ENCODE data around the gene PLEKHG3. TPM values are rescaled to one million over a fixed set of nuclear protein-coding genes. Genes with fewer than 3 reads are reported as not detected.

The PLEKHG3 gene
- total and polyA plus RNA-seq, 4 experiments from 2014 or later: 10.8 to 62.6 (median 54.9) TPM

DNA sequence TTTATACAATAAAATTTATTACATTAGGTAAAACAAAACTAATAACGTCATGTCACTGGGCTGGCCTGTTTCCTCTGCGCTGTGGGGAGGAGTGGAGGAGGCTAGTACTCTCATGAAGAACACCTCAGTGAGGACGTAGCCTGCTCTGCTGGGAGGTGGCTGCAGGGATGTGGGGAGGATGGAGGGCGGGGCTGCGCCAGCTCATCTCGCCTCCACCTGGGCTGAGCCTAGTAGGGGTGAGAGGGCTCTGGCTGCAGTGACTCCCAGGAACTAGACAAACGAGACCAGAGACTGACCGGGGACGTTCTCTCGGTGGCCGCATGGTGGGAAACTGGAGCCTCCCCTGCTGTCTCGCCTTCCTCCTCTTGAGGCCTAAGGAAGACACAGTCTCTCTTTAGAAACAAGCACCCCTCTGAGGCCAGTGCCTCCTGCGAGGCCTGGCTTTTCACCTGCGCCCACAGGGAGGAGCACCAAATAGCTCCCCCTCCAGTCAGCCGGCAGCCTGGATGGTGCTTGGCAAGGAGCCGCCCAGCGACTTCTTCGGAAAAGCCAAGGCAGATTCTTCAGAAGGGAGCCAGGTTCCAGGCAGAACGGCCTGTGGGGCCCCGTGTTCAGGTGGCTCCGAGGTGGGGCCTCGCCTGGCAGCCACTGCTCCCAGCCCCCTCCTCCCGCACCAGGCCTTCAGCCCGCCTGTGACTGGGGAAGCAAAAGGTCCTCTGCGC is 62.4 kb downstream of the PLEKHG3 start:
- no peak overlapping the region for H3K27ac ChIP-seq (ENCODE audit: low read depth, low read length)
- no peak overlapping the region for H3K4me3 Mint-ChIP-seq
- H3K9me3 Mint-ChIP-seq: no peaks in the 10 kb centered on the region
- H3K27me3 ChIP-seq (ENCODE audit: insufficient read depth, low read length): no peaks in the 10 kb centered on the region
- H3K27me3 Mint-ChIP-seq: no peaks in the 10 kb centered on the region
- H3K36me3 ChIP-seq (ENCODE audit: insufficient read depth, low read length): no peaks in the 10 kb centered on the region
- H3K4me1 ChIP-seq (ENCODE audit: insufficient read depth, low read length): peaks cover 60% of the 10 kb centered on the region
- intact Hi-C loops (cut with micrococcal nuclease): no loop called here
- H3K9me3 ChIP-seq (ENCODE audit: control insufficient read depth in 1 of 2, low read length in 2 of 2): no peaks in the 10 kb centered on the region
- H3K36me3 Mint-ChIP-seq: no peaks in the 10 kb centered on the region
- DNase-seq: peak in 1 of 5 donors; percentile 40
- POLR2A ChIA-PET (ENCODE audit: partially characterized antibody): no interaction called here
- H3K4me3 ChIP-seq (ENCODE audit: low read length in 2 of 2): no peak overlapping the region
- CTCF ChIA-PET (ENCODE audit: partially characterized antibody): interaction anchor here (2.9 to 8.2 kb wide), 2 partner anchors 95 to 124 kb away, joined by 15 to 132 read pairs; no protein-coding TSS in a partner anchor
- peaks cover 45 to 66% (median 57%) of the 10 kb centered on the region in 4 donors for H3K4me1 Mint-ChIP-seq
- H3K27ac Mint-ChIP-seq: peak overlapping the region in 3 of 7 donors; percentile 35 to 41 (median 39)

DNA sequence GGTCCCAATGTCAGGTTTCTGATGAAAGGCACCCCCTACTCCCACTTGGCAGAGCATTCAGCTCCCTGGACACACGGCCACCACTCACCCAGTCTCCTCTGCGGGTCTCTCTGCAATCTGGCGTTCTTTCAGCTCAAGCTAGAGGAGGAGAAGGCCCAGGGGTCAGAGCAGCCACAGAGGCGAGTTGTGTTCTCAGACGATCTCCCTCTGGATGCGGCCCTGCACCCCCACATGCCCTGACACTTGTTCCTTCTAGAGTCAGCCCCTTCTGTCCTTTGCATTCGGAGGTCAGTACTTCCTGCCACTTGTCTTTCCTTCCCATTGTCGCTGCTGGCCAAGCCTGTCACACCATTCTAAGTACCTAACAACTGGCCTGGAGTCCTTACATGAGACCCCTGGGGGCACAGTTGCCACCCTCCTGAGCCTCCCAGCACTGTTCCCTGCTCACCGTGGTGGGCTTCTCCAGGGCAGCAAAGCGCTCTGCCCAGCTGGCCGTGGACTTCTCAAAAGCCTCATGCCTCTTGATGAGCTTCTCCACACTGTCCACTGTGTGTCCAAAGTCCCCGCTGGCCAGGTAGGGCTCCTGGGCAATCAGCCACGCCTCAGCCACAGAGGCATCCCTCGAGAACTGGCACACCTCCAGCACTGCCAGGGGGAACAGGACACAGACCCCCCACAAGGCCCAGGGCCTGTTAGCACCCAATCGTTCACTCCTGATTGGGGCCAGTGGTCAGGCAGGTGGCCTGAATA is 63.2 kb downstream of the PLEKHG3 start:
- no peaks in the 10 kb centered on the region for H3K36me3 Mint-ChIP-seq

DNA sequence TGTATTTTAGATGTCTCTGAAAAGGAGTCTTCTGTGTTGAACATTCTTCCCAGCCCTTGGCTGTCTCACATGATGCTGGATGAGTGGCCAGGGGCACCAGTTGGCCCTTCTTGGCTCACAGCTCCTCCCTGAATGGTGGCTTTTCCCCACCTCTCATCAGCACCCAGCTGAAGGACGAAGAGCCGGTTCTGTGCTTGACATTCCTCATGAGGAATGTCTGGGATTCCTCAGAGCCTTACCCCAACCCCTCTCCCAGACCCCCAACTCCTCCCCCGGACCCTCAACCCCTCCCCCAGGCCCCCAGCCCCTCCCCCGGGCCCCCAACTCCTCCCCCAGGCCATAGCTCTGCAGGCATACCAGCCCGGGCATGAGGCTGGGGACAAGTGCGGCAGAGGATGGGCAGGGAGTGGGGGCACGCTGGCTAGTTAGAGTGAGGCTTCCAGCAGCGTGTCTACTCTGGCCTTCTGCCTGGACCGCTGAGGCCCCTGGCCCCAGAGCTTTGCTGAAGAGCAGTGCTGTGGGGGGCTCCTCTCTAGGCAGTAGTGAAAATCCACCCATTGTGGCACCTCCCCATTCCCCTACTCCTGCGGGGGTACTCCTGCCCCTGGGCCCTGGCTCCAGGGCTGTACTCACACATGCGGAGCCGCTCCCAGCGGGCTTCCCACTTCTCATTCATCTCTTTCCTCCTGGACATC is 64.3 kb downstream of the PLEKHG3 start:
- Histone ChIP-seq H3K9me3 (ENCODE audit: control insufficient read depth in 1 of 2, low read length in 2 of 2) (no peaks in the 10 kb centered on the region), H3K27ac (ENCODE audit: low read depth, low read length) (no peak overlapping the region), H3K36me3 (ENCODE audit: insufficient read depth, low read length) (no peaks in the 10 kb centered on the region), H3K27me3 (ENCODE audit: insufficient read depth, low read length) (no peaks in the 10 kb centered on the region), H3K4me3 (ENCODE audit: low read length in 2 of 2) (no peak overlapping the region), H3K4me1 (ENCODE audit: insufficient read depth, low read length) (peaks cover 49% of the 10 kb centered on the region)
- ChIA-PET POLR2A (ENCODE audit: partially characterized antibody) (interaction anchor here (0.8 kb wide), 1 partner anchor 10 kb away, joined by 4 read pairs; no protein-coding TSS in a partner anchor), CTCF (ENCODE audit: partially characterized antibody) (interaction anchor here (0.5 to 8.2 kb wide), 7 partner anchors 10 to 214 kb away, joined by 3 to 132 read pairs (median 3); no protein-coding TSS in a partner anchor)
- Mint-ChIP-seq H3K27ac (peak overlapping the region in 3 of 7 donors; percentile 19 to 42 (median 29)), H3K4me1 (peaks cover 30 to 53% (median 44%) of the 10 kb centered on the region in 4 donors), H3K9me3 (no peaks in the 10 kb centered on the region), H3K27me3 (no peaks in the 10 kb centered on the region), H3K4me3 (no peak overlapping the region), H3K36me3 (no peaks in the 10 kb centered on the region)
- intact Hi-C loops (cut with micrococcal nuclease): no loop called here
- no peak for DNase-seq

More for the DNA sequence above, 63.2 kb downstream of the PLEKHG3 start:
- Histone ChIP-seq H3K27me3 (ENCODE audit: insufficient read depth, low read length) (no peaks in the 10 kb centered on the region), H3K9me3 (ENCODE audit: control insufficient read depth in 1 of 2, low read length in 2 of 2) (no peaks in the 10 kb centered on the region), H3K4me1 (ENCODE audit: insufficient read depth, low read length) (peaks cover 60% of the 10 kb centered on the region), H3K4me3 (ENCODE audit: low read length in 2 of 2) (no peak overlapping the region), H3K27ac (ENCODE audit: low read depth, low read length) (no peak overlapping the region), H3K36me3 (ENCODE audit: insufficient read depth, low read length) (no peaks in the 10 kb centered on the region)
- H3K27me3 Mint-ChIP-seq: no peaks in the 10 kb centered on the region
- POLR2A ChIA-PET (ENCODE audit: partially characterized antibody): interaction anchor here (0.8 kb wide), 1 partner anchor 9 kb away, joined by 4 read pairs; no protein-coding TSS in a partner anchor
- DNase-seq: no peak
- peak overlapping the region in 4 of 7 donors; percentile 35 to 72 (median 50) for H3K27ac Mint-ChIP-seq
- no peaks in the 10 kb centered on the region for H3K9me3 Mint-ChIP-seq
- intact Hi-C loops (cut with micrococcal nuclease): no loop called here
- H3K4me3 Mint-ChIP-seq: no peak overlapping the region
- CTCF ChIA-PET (ENCODE audit: partially characterized antibody): interaction anchor here (0.6 to 8.2 kb wide), 4 partner anchors 8 to 216 kb away, joined by 3 to 132 read pairs (median 13); no protein-coding TSS in a partner anchor
- H3K4me1 Mint-ChIP-seq: peaks cover 38 to 64% (median 55%) of the 10 kb centered on the region in 4 donors

DNA sequence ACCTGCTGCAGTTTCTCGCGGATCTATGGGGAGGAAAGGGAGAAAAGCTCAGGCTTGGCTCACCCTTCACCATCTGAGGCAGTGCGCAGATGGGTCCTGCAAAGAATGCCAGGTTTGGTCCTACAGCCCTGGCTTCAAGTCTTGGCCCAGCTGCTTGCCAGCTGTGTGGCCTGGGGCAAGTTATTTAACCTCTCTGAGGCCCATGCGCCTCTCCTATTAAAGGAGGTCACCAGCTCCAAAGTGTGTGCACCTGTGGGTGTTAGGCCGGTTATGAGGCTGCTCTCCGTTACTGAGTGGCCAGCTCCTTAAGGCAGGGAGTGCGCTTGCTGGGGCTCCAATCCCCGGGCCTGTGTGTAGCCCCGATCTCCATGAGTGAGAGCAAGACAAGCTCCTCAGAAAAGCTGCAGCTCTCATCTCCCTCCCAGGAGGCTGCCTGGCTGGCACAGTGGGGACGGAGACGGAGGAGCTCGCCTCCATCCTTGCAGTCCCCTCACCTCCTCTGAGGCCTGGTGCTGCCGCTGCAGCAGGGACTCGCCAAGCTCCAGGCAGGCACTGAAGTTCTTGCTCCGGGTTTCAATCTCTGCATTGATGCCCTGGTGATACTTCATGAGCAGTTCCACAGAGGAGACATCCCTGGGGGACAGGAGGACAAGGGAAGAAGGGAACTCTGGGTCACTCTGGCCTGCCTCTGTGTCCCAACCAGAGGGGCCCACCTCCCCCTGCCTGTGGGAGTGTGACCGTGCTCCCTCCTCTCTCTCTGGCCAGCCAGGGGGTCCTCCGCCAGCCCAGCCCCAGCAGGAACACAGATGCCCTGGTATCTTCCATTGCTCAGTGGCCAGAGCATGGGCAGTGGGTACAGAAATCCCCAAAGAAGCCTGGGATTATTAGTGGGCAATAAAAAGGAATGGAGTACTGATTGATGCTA is 65.1 kb downstream of the PLEKHG3 start:
- DNase-seq: no peak
- H3K36me3 Mint-ChIP-seq: no peaks in the 10 kb centered on the region
- no peaks in the 10 kb centered on the region for H3K9me3 Mint-ChIP-seq
- no peaks in the 10 kb centered on the region for H3K27me3 Mint-ChIP-seq
- peaks cover 24 to 45% (median 36%) of the 10 kb centered on the region in 4 donors for H3K4me1 Mint-ChIP-seq
- Histone ChIP-seq H3K36me3 (ENCODE audit: insufficient read depth, low read length) (no peaks in the 10 kb centered on the region), H3K9me3 (ENCODE audit: control insufficient read depth in 1 of 2, low read length in 2 of 2) (no peaks in the 10 kb centered on the region), H3K27me3 (ENCODE audit: insufficient read depth, low read length) (no peaks in the 10 kb centered on the region), H3K4me3 (ENCODE audit: low read length in 2 of 2) (no peak overlapping the region), H3K4me1 (ENCODE audit: insufficient read depth, low read length) (peaks cover 41% of the 10 kb centered on the region), H3K27ac (ENCODE audit: low read depth, low read length) (no peak overlapping the region)
- no peak overlapping the region for H3K4me3 Mint-ChIP-seq
- POLR2A ChIA-PET (ENCODE audit: partially characterized antibody): no interaction called here
- H3K27ac Mint-ChIP-seq: peak overlapping the region in 1 of 7 donors; percentile 19
- CTCF ChIA-PET (ENCODE audit: partially characterized antibody): interaction anchor here (2.3 to 8.2 kb wide), 3 partner anchors 10 to 122 kb away, joined by 11 to 132 read pairs (median 15); no protein-coding TSS in a partner anchor
- intact Hi-C loops (cut with micrococcal nuclease): no loop called here

DNA sequence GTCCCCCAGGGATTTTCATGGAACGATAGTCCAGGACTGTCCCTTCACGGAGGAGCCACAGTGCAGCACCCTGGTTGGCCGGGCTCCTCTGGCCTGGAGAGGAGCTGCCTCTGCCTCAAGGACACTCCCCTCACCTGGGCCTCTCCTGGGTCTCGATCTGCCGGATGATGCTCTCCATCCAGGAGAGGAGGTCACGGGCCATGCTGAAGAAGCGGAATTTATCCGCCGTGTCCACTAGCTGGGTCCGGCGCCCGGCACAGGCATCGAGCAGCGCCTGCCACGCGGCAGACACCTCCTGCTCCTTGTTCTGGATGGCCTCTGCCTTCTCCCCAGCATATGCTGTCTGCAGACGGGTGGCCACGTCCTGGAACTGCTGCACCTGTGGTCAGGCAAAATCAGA is 66.5 kb downstream of the PLEKHG3 start:
- Histone ChIP-seq H3K4me1 (ENCODE audit: insufficient read depth, low read length) (peaks cover 30% of the 10 kb centered on the region), H3K9me3 (ENCODE audit: control insufficient read depth in 1 of 2, low read length in 2 of 2) (no peaks in the 10 kb centered on the region), H3K27ac (ENCODE audit: low read depth, low read length) (no peak overlapping the region), H3K4me3 (ENCODE audit: low read length in 2 of 2) (no peak overlapping the region), H3K36me3 (ENCODE audit: insufficient read depth, low read length) (no peaks in the 10 kb centered on the region), H3K27me3 (ENCODE audit: insufficient read depth, low read length) (no peaks in the 10 kb centered on the region)
- intact Hi-C loops (cut with micrococcal nuclease): no loop called here
- no peaks in the 10 kb centered on the region for H3K36me3 Mint-ChIP-seq
- POLR2A ChIA-PET (ENCODE audit: partially characterized antibody): interaction anchor here (2.7 kb wide), 1 partner anchor 9 kb away, joined by 8 read pairs; no protein-coding TSS in a partner anchor
- H3K9me3 Mint-ChIP-seq: no peaks in the 10 kb centered on the region
- no peaks in the 10 kb centered on the region for H3K27me3 Mint-ChIP-seq
- no peak for DNase-seq
- H3K27ac Mint-ChIP-seq: peak overlapping the region in 2 of 7 donors; percentile 7 to 46
- CTCF ChIA-PET (ENCODE audit: partially characterized antibody): interaction anchor here (1.2 to 8.2 kb wide), 3 partner anchors 11 to 121 kb away, joined by 3 to 132 read pairs (median 9); no protein-coding TSS in a partner anchor
- peaks cover 19 to 33% (median 26%) of the 10 kb centered on the region in 4 donors for H3K4me1 Mint-ChIP-seq
- H3K4me3 Mint-ChIP-seq: peak overlapping the region in 3 of 8 donors; percentile 47 to 72 (median 67)

DNA sequence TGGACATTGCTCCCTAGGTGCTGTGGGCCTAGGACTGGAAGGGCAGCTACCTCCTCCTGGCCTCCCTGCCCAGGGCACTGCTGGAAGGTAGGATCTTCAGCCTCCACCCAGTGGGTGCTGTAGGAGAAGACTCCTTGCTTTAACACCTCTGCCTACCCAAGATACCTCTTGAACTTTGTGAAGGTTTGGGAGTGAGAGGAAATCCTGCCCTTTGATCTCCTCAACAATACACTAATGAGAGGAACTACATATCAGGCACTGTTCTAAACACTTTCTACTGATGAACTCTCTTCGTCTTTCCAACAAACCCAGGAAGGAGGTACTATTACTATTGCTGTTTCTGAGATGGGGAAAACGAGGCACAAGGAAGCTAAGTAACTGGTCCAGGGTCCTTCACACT is 66.9 kb downstream of the PLEKHG3 start:
- ChIA-PET POLR2A (ENCODE audit: partially characterized antibody) (interaction anchor here (2.7 kb wide), 1 partner anchor 9 kb away, joined by 8 read pairs; no protein-coding TSS in a partner anchor), CTCF (ENCODE audit: partially characterized antibody) (interaction anchor here (0.7 to 8.2 kb wide), 6 partner anchors 11 to 135 kb away, joined by 3 to 132 read pairs (median 4); no protein-coding TSS in a partner anchor)
- intact Hi-C loops (cut with micrococcal nuclease): no loop called here
- peaks cover 26% of the 10 kb centered on the region for H3K4me1 ChIP-seq (ENCODE audit: insufficient read depth, low read length)
- H3K27ac ChIP-seq (ENCODE audit: low read depth, low read length): no peak overlapping the region
- no peaks in the 10 kb centered on the region for H3K27me3 Mint-ChIP-seq
- H3K4me3 Mint-ChIP-seq: peak overlapping the region in 6 of 8 donors; percentile 17 to 72 (median 50)
- H3K36me3 ChIP-seq (ENCODE audit: insufficient read depth, low read length): no peaks in the 10 kb centered on the region
- no peaks in the 10 kb centered on the region for H3K9me3 Mint-ChIP-seq
- no peak overlapping the region for H3K4me3 ChIP-seq (ENCODE audit: low read length in 2 of 2)
- no peaks in the 10 kb centered on the region for H3K36me3 Mint-ChIP-seq
- no peaks in the 10 kb centered on the region for H3K9me3 ChIP-seq (ENCODE audit: control insufficient read depth in 1 of 2, low read length in 2 of 2)
- peaks cover 15 to 29% (median 24%) of the 10 kb centered on the region in 4 donors for H3K4me1 Mint-ChIP-seq
- peak overlapping the region in 6 of 7 donors; percentile 0 to 79 (median 52) for H3K27ac Mint-ChIP-seq
- H3K27me3 ChIP-seq (ENCODE audit: insufficient read depth, low read length): no peaks in the 10 kb centered on the region
- DNase-seq: peak in 1 of 5 donors; percentile 28

Data from CD4-positive, alpha-beta memory T cell (primary cell).